ENCODE results near the gene FAM20A. TPM values are rescaled to one million over a fixed set of nuclear protein-coding genes. Genes with fewer than 3 reads are reported as not detected.

Gene FAM20A
- total and polyA plus RNA-seq, 2 experiments from 2014 or later: 9.3 to 10.9 TPM

GRCh38 chr17:68533887-68534694, 67.1 kb downstream of the FAM20A start:
- Histone ChIP-seq H4K20me1 (ENCODE audit: insufficient read depth) (no peaks in the 10 kb centered on the region), H3K9me3 (ENCODE audit: low read depth) (no peaks in the 10 kb centered on the region), H2AFZ (no peak overlapping the region), H3K4me2 (ENCODE audit: unreplicated experiment) (no peak overlapping the region), H3K9me2 (ENCODE audit: insufficient read depth) (no peaks in the 10 kb centered on the region), H3K79me2 (ENCODE audit: insufficient read depth) (peaks cover 26% of the 10 kb centered on the region), H3K27me3 (replicated peaks; ENCODE audit: insufficient read depth) (no peaks in the 10 kb centered on the region), H3K4me1 (ENCODE audit: insufficient read depth) (0 out of 2 replicates have a peak, but pooled peaks cover 10% of the 10 kb centered on the region), H3F3A (ENCODE audit: insufficient read depth) (peaks cover 66% of the 10 kb centered on the region), H3K4me3 (no peak overlapping the region), H3K9ac (no peak overlapping the region), H3K36me3 (ENCODE audit: low read depth) (peaks cover 66% of the 10 kb centered on the region), H3K27ac (peak overlapping the region; percentile 23)
- TF ChIP-seq EZH2phosphoT487 (IDR thresholded peaks at IDR 0.05; ENCODE audit: insufficient read depth, low read depth): no peak
- TF ChIP-seq EZH2 (IDR thresholded peaks at IDR 0.05; ENCODE audit: insufficient read depth, poor library complexity, severe bottlenecking): no peak
- in situ Hi-C loops (cut with MboI): loop anchor here (25.0 kb wide), 1 partner anchor 703 kb away; the partner anchor contains the start of gene ABCA10
- peak; percentile 83 for DNase-seq
- WGBS, 2 experiments (ENCODE audit: low coverage in 1 of 2, low lambda C conversion rate in 2 of 2, missing lambda C conversion rate in 2 of 2): 61 to 63% methylated on average over 6 of the region's 6 CpGs

DNA sequence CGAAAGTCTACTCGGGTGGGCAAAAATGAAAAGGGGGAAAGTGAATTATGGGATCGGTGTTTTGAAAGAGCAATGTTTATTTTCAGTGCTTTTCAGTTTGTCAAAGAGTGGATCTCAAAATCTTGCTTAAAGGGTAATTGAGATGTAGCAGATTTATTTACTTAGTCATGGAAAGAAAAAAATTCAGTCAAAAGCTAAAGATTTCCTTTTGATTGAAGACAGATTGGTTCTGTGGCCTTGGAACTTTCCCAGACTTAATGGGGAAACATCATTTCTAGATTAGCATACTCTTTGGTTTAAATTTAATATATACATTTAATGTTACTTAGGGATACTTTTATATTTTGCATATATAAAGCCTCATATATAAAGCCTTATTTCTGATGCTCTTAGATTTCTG, 68.3 kb downstream of the FAM20A start:
- Histone ChIP-seq H3K36me3 (ENCODE audit: low read depth) (peaks cover 77% of the 10 kb centered on the region), H2AFZ (no peak overlapping the region), H3K4me3 (no peak overlapping the region), H3K9me2 (ENCODE audit: insufficient read depth) (no peaks in the 10 kb centered on the region), H3K27ac (peak overlapping the region; percentile 26), H3K4me1 (ENCODE audit: insufficient read depth) (0 out of 2 replicates have a peak, but pooled peaks cover 10% of the 10 kb centered on the region), H3K4me2 (ENCODE audit: unreplicated experiment) (no peak overlapping the region), H3K9ac (0 out of 2 replicates have a peak overlapping the region, but pooled peaks have one; percentile 1), H3K79me2 (ENCODE audit: insufficient read depth) (peaks cover 35% of the 10 kb centered on the region), H3F3A (ENCODE audit: insufficient read depth) (peaks cover 64% of the 10 kb centered on the region), H4K20me1 (ENCODE audit: insufficient read depth) (no peaks in the 10 kb centered on the region), H3K27me3 (replicated peaks; ENCODE audit: insufficient read depth) (no peaks in the 10 kb centered on the region), H3K9me3 (ENCODE audit: low read depth) (no peaks in the 10 kb centered on the region)
- in situ Hi-C loops (cut with MboI): loop anchor here (25.0 kb wide), 1 partner anchor 704 kb away; the partner anchor contains the start of gene ABCA10
- WGBS, 2 experiments (ENCODE audit: low coverage in 1 of 2, low lambda C conversion rate in 2 of 2, missing lambda C conversion rate in 2 of 2): 42 to 44% methylated on average over 3 of the region's 3 CpGs
- TF ChIP-seq EZH2 (IDR thresholded peaks at IDR 0.05; ENCODE audit: insufficient read depth, poor library complexity, severe bottlenecking) (no peak), EZH2phosphoT487 (IDR thresholded peaks at IDR 0.05; ENCODE audit: insufficient read depth, low read depth) (no peak)
- no peak for DNase-seq

GRCh38 chr17:68531252-68531651, 69.9 kb downstream of the FAM20A start:
- H3K4me2 ChIP-seq (ENCODE audit: unreplicated experiment): no peak overlapping the region
- DNase-seq: no peak
- in situ Hi-C loops (cut with MboI): loop anchor here (25.0 kb wide), 1 partner anchor 706 kb away; the partner anchor contains the start of gene ABCA10
- no peaks in the 10 kb centered on the region for H3K9me3 ChIP-seq (ENCODE audit: low read depth)
- no peaks in the 10 kb centered on the region for H4K20me1 ChIP-seq (ENCODE audit: insufficient read depth)
- H3K79me2 ChIP-seq (ENCODE audit: insufficient read depth): peaks cover 49% of the 10 kb centered on the region
- 81 to 90% methylated on average over 4 of the region's 4 CpGs for WGBS, 2 experiments (ENCODE audit: low coverage in 1 of 2, low lambda C conversion rate in 2 of 2, missing lambda C conversion rate in 2 of 2)
- no peak for TF ChIP-seq EZH2phosphoT487 (IDR thresholded peaks at IDR 0.05; ENCODE audit: insufficient read depth, low read depth)
- TF ChIP-seq EZH2 (IDR thresholded peaks at IDR 0.05; ENCODE audit: insufficient read depth, poor library complexity, severe bottlenecking): no peak
- peaks cover 85% of the 10 kb centered on the region for H3K36me3 ChIP-seq (ENCODE audit: low read depth)
- H3K27ac ChIP-seq: no peak overlapping the region
- no peaks in the 10 kb centered on the region for H3K27me3 ChIP-seq (replicated peaks; ENCODE audit: insufficient read depth)
- no peak overlapping the region for H2AFZ ChIP-seq
- peaks cover 59% of the 10 kb centered on the region for H3F3A ChIP-seq (ENCODE audit: insufficient read depth)
- no peak overlapping the region for H3K9ac ChIP-seq
- H3K4me1 ChIP-seq (ENCODE audit: insufficient read depth): 0 out of 2 replicates have a peak, but pooled peaks cover 10% of the 10 kb centered on the region
- H3K9me2 ChIP-seq (ENCODE audit: insufficient read depth): no peaks in the 10 kb centered on the region
- H3K4me3 ChIP-seq: no peak overlapping the region

DNA sequence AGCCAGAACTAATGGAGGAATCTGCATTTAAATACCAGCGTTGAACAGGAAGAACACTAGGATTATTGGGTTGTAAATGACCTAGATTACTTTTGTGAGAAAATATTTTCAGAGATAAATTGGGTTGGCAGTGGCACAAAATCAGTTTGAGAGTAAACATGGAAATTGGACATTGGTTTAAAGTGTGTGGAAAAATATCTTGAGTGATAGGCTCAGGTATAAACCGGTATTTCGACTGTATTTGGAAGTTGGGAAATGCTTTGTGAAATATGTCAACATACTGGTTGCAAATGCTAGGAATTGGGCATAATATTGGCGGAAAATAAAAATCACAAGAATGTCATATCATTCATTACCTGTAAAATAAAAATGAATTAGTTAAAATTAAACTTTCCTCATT, 73.9 kb downstream of the FAM20A start:
- Histone ChIP-seq H3K27me3 (replicated peaks; ENCODE audit: insufficient read depth) (no peaks in the 10 kb centered on the region), H3K9me3 (ENCODE audit: low read depth) (no peaks in the 10 kb centered on the region), H3K9ac (no peak overlapping the region), H3K79me2 (ENCODE audit: insufficient read depth) (peaks cover 85% of the 10 kb centered on the region), H3F3A (ENCODE audit: insufficient read depth) (peaks cover 30% of the 10 kb centered on the region), H3K9me2 (ENCODE audit: insufficient read depth) (no peaks in the 10 kb centered on the region), H3K36me3 (ENCODE audit: low read depth) (peaks cover 100% of the 10 kb centered on the region), H3K4me1 (ENCODE audit: insufficient read depth) (0 out of 2 replicates have a peak, but pooled peaks cover 2% of the 10 kb centered on the region), H4K20me1 (ENCODE audit: insufficient read depth) (peaks cover 4% of the 10 kb centered on the region; the same call in 1 of the 2 replicates), H3K4me2 (ENCODE audit: unreplicated experiment) (no peak overlapping the region), H3K4me3 (no peak overlapping the region), H2AFZ (no peak overlapping the region), H3K27ac (no peak overlapping the region)
- 95 to 99% methylated on average over 4 of the region's 4 CpGs for WGBS, 2 experiments (ENCODE audit: low coverage in 1 of 2, low lambda C conversion rate in 2 of 2, missing lambda C conversion rate in 2 of 2)
- DNase-seq: no peak
- in situ Hi-C loops (cut with MboI): loop anchor here (25.0 kb wide), 1 partner anchor 710 kb away; the partner anchor contains the start of gene ABCA10
- TF ChIP-seq EZH2phosphoT487 (IDR thresholded peaks at IDR 0.05; ENCODE audit: insufficient read depth, low read depth) (no peak), EZH2 (IDR thresholded peaks at IDR 0.05; ENCODE audit: insufficient read depth, poor library complexity, severe bottlenecking) (no peak)

Measured in GM23248 (cell line).